ENCODE measurements around the gene LTA4H.

The LTA4H gene

DNA sequence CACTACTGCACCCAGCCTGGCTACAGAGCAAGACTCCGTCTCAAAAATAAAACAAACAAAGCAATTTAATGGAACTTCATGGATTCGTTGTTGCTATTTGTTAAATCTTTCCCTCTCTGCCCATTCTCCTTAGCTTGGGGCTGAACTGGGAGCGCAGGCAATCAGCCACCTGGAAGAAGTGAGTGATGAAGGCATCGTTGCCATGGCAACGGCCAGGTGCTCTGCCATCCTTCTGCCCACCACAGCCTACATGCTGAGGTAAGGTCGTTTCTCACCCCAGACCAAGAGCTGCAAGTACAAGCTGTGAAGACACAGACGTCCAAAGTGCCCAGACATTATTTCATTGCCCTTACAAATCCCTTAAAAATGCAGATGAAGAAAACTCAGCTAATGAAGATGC lies 73.2 kb downstream of the LTA4H start:
- H3K4me1 ChIP-seq = no peaks in the 10 kb centered on the region
- H3K4me2 ChIP-seq (ENCODE audit: low read length) = no peak overlapping the region
- H3K4me3 ChIP-seq (ENCODE audit: low read depth, low read length) = no peak overlapping the region
- H3K9ac ChIP-seq = no peak overlapping the region
- no peak overlapping the region for H3K27ac ChIP-seq
- H3K36me3 ChIP-seq (ENCODE audit: control insufficient read depth, insufficient read depth, low read length) = no peaks in the 10 kb centered on the region
- TF ChIP-seq, protein P1, sequence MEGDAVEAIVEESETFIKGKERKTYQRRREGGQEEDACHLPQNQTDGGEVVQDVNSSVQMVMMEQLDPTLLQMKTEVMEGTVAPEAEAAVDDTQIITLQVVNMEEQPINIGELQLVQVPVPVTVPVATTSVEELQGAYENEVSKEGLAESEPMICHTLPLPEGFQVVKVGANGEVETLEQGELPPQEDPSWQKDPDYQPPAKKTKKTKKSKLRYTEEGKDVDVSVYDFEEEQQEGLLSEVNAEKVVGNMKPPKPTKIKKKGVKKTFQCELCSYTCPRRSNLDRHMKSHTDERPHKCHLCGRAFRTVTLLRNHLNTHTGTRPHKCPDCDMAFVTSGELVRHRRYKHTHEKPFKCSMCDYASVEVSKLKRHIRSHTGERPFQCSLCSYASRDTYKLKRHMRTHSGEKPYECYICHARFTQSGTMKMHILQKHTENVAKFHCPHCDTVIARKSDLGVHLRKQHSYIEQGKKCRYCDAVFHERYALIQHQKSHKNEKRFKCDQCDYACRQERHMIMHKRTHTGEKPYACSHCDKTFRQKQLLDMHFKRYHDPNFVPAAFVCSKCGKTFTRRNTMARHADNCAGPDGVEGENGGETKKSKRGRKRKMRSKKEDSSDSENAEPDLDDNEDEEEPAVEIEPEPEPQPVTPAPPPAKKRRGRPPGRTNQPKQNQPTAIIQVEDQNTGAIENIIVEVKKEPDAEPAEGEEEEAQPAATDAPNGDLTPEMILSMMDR (IDR thresholded peaks at IDR 0.05) = no peak
- no peaks in the 10 kb centered on the region for H3K79me2 ChIP-seq
- H3K27me3 ChIP-seq (ENCODE audit: control insufficient read depth, insufficient read depth, low read length) = no peaks in the 10 kb centered on the region
- H2AFZ ChIP-seq = no peak overlapping the region
- H3K9me3 ChIP-seq (ENCODE audit: control insufficient read depth, low read length) = no peaks in the 10 kb centered on the region

DNA sequence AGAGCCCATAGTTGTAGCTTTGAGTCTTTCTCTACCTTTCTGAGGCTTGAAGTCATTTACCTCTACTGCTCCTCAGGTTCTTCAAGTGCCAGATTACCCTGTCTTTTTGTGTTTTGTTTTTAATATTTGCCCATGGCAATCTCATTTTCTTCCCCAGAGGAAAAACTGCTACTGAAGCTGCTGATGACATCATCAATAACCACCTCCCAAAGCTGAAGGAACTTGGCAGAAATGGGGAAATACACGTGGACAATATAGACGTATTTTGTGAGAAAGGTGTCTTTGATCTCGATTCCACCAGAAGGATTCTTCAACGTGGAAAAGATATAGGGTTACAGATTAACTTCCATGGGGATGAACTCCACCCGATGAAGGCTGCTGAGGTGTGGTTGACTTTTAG lies 75.1 kb downstream of the LTA4H start:
- H3K4me1 ChIP-seq = no peaks in the 10 kb centered on the region
- H3K4me2 ChIP-seq (ENCODE audit: low read length) = no peak overlapping the region
- no peaks in the 10 kb centered on the region for H3K27me3 ChIP-seq (ENCODE audit: control insufficient read depth, insufficient read depth, low read length)
- H2AFZ ChIP-seq = no peak overlapping the region
- H3K9ac ChIP-seq = no peak overlapping the region
- H3K27ac ChIP-seq = no peak overlapping the region
- H3K4me3 ChIP-seq (ENCODE audit: low read depth, low read length) = no peak overlapping the region
- no peaks in the 10 kb centered on the region for H3K9me3 ChIP-seq (ENCODE audit: control insufficient read depth, low read length)
- no peaks in the 10 kb centered on the region for H3K36me3 ChIP-seq (ENCODE audit: control insufficient read depth, insufficient read depth, low read length)
- no peaks in the 10 kb centered on the region for H3K79me2 ChIP-seq
- TF ChIP-seq, protein P1 (IDR thresholded peaks at IDR 0.05) = no peak

DNA sequence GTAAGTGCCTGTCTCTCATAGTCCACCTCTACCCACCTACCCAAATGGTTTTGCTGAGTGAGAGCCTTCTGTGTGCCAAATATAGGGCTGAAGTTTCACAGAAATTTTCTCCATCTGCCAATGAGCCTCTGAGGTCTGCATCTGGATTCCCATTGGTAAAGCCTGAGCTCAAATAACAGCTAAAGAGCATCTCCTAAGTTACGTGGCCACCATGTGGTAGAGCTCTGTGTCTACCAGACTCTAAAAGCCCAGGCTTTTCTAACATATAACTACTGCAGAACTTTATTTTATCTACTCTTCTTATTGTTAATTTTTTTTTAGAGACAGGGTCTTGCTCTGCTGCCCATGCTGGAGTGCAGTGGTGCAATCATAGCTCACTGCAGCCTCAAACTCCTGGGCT lies 76.3 kb downstream of the LTA4H start:
- Histone ChIP-seq H3K36me3 (ENCODE audit: control insufficient read depth, insufficient read depth, low read length) (no peaks in the 10 kb centered on the region), H3K27ac (no peak overlapping the region), H2AFZ (no peak overlapping the region), H3K79me2 (no peaks in the 10 kb centered on the region), H3K4me3 (ENCODE audit: low read depth, low read length) (no peak overlapping the region), H3K9me3 (ENCODE audit: control insufficient read depth, low read length) (no peaks in the 10 kb centered on the region), H3K9ac (no peak overlapping the region), H3K27me3 (ENCODE audit: control insufficient read depth, insufficient read depth, low read length) (no peaks in the 10 kb centered on the region), H3K4me2 (ENCODE audit: low read length) (no peak overlapping the region), H3K4me1 (no peaks in the 10 kb centered on the region)
- TF ChIP-seq, protein P1 (IDR thresholded peaks at IDR 0.05) = no peak

DNA sequence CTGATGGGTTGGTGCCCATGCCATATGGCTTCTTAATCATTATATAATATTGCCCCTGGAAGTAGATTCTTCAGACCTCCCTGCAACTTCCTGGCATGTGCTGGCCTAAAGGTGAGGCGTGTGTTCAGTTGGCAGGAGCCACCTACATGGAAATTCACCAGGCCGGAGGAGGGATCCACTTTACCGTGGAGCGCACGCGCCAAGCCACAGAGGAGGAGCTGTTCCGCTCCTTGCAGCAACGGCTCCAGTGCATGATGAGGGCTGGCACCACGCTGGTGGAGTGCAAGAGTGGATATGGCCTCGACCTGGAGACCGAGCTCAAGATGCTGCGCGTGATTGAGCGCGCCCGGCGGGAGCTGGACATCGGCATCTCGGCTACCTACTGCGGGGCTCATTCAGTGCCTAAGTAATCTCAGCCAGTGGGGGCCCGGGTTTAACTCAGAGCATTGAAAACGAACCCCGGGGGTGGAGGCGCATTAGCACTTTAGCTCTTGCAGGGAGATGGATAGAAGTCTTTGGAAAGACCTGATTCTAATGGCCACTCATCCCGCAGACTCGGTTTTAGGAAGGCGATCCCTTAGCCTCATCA lies 78.7 kb downstream of the LTA4H start:
- Histone ChIP-seq H3K4me2 (ENCODE audit: low read length) (no peak overlapping the region), H2AFZ (no peak overlapping the region), H3K36me3 (ENCODE audit: control insufficient read depth, insufficient read depth, low read length) (no peaks in the 10 kb centered on the region), H3K79me2 (no peaks in the 10 kb centered on the region), H3K9me3 (ENCODE audit: control insufficient read depth, low read length) (no peaks in the 10 kb centered on the region), H3K27me3 (ENCODE audit: control insufficient read depth, insufficient read depth, low read length) (no peaks in the 10 kb centered on the region), H3K9ac (no peak overlapping the region), H3K4me3 (ENCODE audit: low read depth, low read length) (no peak overlapping the region), H3K4me1 (no peaks in the 10 kb centered on the region), H3K27ac (no peak overlapping the region)
- TF ChIP-seq, protein P1 (IDR thresholded peaks at IDR 0.05) = no peak

DNA sequence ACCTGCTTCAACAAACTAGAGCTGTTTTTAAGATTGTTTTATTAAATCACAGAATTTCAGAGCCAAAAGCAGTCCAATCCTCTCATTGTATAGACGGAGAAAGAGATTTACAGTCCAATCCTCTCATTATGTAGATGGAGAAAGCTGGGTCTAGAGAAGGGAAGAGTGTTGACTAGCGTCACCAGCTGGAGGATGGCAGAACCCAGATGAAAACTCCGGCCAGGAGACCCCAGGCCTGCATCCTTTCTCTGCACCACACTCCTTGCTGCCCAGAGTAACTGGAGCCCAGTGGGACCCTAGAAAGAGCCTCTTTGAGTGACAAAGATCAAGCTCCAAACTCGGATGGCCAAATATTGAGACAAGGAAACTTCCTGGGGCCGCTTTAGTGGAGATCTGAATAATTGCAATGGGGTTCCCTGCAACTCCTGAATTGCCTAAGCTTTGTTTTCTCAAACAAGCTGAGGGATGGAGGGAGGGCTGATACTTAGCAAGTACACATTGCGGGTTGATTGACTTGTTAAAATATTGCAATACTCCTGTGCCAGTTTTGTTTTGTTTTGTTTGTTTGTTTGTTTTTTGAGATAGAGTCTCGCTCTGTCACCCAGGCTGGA lies 79.7 kb downstream of the LTA4H start:
- Histone ChIP-seq H2AFZ (no peak overlapping the region), H3K27ac (no peak overlapping the region), H3K9ac (no peak overlapping the region), H3K9me3 (ENCODE audit: control insufficient read depth, low read length) (peaks cover 3% of the 10 kb centered on the region), H3K36me3 (ENCODE audit: control insufficient read depth, insufficient read depth, low read length) (no peaks in the 10 kb centered on the region), H3K4me2 (ENCODE audit: low read length) (no peak overlapping the region), H3K4me1 (no peaks in the 10 kb centered on the region), H3K27me3 (ENCODE audit: control insufficient read depth, insufficient read depth, low read length) (no peaks in the 10 kb centered on the region), H3K79me2 (no peaks in the 10 kb centered on the region), H3K4me3 (ENCODE audit: low read depth, low read length) (no peak overlapping the region)
- TF ChIP-seq, protein P1 (IDR thresholded peaks at IDR 0.05) = no peak
